GM12873 (cell line): ENCODE measurements around the gene NEK7.

Experiments used
- TF ChIP-seq, protein P1 (sequence below): IDR thresholded peaks from 2 replicates; pipeline ENCODE4 v1.5.1; 2012; ENCODE audit warnings: low read depth, mild to moderate bottlenecking, moderate library complexity, low read length, control low read depth; ENCODE audit not compliant: insufficient read depth; ENCODE audit errors: missing control alignments

The NEK7 gene

GRCh38 chr1:198253668-198254067 lies 96.9 kb downstream of the NEK7 start:
- TF ChIP-seq, protein P1, sequence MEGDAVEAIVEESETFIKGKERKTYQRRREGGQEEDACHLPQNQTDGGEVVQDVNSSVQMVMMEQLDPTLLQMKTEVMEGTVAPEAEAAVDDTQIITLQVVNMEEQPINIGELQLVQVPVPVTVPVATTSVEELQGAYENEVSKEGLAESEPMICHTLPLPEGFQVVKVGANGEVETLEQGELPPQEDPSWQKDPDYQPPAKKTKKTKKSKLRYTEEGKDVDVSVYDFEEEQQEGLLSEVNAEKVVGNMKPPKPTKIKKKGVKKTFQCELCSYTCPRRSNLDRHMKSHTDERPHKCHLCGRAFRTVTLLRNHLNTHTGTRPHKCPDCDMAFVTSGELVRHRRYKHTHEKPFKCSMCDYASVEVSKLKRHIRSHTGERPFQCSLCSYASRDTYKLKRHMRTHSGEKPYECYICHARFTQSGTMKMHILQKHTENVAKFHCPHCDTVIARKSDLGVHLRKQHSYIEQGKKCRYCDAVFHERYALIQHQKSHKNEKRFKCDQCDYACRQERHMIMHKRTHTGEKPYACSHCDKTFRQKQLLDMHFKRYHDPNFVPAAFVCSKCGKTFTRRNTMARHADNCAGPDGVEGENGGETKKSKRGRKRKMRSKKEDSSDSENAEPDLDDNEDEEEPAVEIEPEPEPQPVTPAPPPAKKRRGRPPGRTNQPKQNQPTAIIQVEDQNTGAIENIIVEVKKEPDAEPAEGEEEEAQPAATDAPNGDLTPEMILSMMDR = no peak

GRCh38 chr1:198254521-198254920 lies 97.7 kb downstream of the NEK7 start:
- TF ChIP-seq, protein P1 = no peak

DNA sequence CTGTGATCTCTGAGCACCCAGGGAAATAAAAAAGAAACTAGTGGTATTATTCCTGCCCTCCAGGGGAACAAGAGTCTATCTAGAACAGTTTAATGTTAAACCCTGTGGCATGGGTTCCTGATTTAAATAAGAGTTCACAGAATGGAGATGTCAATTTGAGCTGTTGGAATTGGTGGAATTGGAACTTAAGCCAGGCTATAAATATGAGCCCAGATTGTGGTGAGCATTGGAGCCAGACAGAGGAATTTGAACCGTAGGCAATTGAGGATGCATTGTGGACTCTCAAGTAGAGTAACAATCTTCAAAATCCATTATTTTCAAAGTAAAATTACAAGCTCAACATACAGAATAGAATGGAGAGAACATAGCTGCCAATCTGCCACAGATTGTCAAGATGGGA lies 98.2 kb downstream of the NEK7 start:
- TF ChIP-seq, protein P1 = no peak

DNA sequence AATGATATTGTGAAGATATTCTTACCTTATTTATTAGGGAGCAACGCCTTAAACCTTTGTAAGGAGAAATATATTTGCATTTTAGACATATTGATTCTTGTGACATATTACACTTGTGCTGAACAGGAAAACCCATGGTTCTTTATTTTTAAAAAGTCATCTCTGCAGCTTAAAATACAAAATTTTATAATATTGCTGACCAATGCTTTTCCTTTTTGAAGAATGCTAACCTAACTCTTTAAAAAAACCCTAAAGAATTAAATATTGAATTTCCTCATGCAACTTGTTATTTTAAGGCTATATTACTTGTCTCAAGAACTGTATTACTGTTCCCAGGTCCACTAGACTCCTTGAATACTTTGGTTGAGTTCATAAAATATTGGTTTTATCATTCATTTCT lies 99.0 kb downstream of the NEK7 start:
- TF ChIP-seq, protein P1 = no peak

DNA sequence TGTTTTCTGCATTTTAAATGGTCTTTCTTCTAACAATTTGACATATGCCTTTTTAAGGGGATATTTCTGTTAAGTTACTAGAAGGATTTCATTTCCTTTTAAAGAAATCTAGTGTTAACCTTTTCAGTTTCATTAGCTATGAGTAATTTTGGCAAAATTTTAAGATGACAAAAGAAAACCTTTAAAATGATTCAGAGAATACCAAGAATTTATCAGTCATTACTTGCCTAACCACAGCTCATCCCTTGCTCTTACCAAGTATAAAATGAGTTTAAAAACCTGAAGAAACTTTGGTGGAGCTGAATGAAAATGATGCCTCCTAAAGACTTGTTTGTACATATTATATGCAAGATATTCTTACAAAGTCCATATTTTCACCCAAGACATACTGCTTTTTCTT lies 101.7 kb downstream of the NEK7 start:
- TF ChIP-seq, protein P1 = no peak

DNA sequence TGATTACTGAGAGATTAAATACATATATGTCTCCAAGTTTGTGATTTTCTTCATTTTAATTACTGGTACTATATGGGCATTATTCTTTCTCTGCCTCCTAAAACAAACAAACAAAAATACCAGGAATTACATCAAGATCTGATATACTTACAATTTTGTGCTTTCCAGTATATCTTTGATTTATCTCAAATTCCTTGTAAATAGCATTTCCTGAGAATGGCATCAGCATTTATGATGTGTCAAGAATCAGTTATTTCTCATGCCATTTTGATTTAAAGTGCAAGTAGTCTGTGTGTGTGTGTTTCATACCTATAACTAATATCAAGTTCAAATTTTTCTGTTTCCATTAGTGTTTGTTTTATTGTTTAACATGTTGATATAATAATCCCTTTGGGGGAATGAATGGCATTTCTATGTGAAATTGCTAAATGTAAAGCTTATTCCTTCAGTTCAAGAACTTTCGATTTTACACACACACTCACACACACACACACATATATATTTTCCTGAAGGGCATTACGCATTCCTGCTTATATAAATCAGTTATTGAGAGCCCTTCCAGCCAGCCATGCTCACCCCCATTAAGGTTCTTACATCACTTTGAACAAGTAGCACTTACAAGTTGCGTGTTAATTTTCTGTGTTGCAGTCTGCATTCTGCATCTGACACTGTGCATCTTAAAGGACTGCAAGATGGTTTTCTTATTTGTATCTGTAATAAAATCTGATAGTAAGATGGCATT lies 102.7 kb downstream of the NEK7 start:
- TF ChIP-seq, protein P1 = no peak

DNA sequence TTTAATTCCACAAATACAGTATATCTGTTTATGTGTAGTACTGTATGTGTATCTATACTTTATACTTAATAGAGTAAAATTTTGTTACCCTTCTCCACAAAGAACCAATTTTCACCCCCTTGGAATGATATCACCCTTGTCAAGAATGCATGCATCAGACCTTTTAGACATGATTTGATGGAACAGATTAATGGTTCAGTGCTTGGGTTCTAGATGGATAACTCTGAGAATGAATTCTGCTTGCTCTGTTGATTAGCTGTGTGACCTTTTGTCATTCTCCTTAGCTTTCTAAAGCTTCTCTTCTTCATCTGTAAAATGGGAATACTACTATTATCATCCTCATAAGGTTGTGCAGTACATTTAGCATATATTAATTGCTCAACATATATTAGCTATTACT lies 105.1 kb downstream of the NEK7 start:
- TF ChIP-seq, protein P1 = no peak

DNA sequence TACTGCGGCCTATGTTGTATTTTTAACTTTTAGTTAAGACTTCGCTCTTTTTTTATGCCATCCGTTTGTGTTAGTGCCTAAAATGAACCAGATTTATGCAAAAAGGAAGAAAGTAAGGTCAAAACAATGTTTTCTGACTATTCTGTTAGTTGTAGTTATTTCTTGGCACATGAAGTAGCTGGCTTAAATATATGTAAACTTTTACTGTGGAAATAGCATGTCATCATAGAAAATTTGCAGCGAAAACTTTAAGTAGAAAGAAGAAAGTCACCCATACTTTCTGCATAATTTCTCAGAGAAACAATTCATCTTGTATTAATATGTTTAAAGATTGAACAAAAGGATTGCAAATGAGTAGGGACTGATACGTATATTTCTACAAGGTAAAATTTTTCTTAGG lies 106.4 kb downstream of the NEK7 start:
- TF ChIP-seq, protein P1 = no peak
